GM18505 (cell line): ENCODE data around the gene OTULIN.

ENCODE experiments used
- ATAC-seq: cut with Tn5 transposase; IDR thresholded peaks from one replicate; pipeline ENCODE4 v1.9.1; 2021; ENCODE audit not compliant: unreplicated experiment
- POLR2A ChIP-seq: IDR thresholded peaks from 4 replicates; pipeline ENCODE4 v1.6.1; 2011; ENCODE audit warnings: borderline replicate concordance; ENCODE audit not compliant: insufficient read depth, insufficient read length; ENCODE audit errors: extremely low read depth

Gene OTULIN

GRCh38 chr5:14664270-14665100 is at the start of gene OTULIN:
TSS of gene OTULIN (plus strand) at chr5:14664718. CDS start at chr5:14664826, 108 bp downstream.
- peak; percentile 92 for TF ChIP-seq POLR2A
- ATAC-seq = peak; percentile 72

GRCh38 chr5:14615365-14615764 is 49.2 kb upstream of the OTULIN start:
- TF ChIP-seq POLR2A = no peak
- ATAC-seq = no peak

- ATAC-seq = no peak
- no peak for TF ChIP-seq POLR2A
Observed at GRCh38 chr5:14617441-14617840, 47.1 kb upstream of the OTULIN start.

GRCh38 chr5:14627270-14627669 is 37.2 kb upstream of the OTULIN start:
- no peak for TF ChIP-seq POLR2A
- ATAC-seq = no peak

GRCh38 chr5:14628346-14628745 is 36.2 kb upstream of the OTULIN start:
- ATAC-seq = no peak

GRCh38 chr5:14630671-14631070 is 33.8 kb upstream of the OTULIN start:
- no peak for TF ChIP-seq POLR2A

More at GRCh38 chr5:14628346-14628745, 36.2 kb upstream of the OTULIN start:
- TF ChIP-seq POLR2A = no peak

GRCh38 chr5:14635656-14636055 is 28.9 kb upstream of the OTULIN start:
- ATAC-seq = no peak
- TF ChIP-seq POLR2A = no peak

More at GRCh38 chr5:14630671-14631070, 33.8 kb upstream of the OTULIN start:
- no peak for ATAC-seq

GRCh38 chr5:14640765-14641164 is 23.8 kb upstream of the OTULIN start:
- no peak for ATAC-seq
- no peak for TF ChIP-seq POLR2A

- TF ChIP-seq POLR2A = no peak
- no peak for ATAC-seq
Observed at GRCh38 chr5:14644623-14645237, 19.8 kb upstream of the OTULIN start.

- TF ChIP-seq POLR2A = no peak
- ATAC-seq = no peak
Observed at GRCh38 chr5:14650052-14650451, 14.5 kb upstream of the OTULIN start.

- TF ChIP-seq POLR2A = no peak
- ATAC-seq = no peak
Observed at GRCh38 chr5:14655146-14655741, 9.3 kb upstream of the OTULIN start.

GRCh38 chr5:14656898-14657297 is 7.6 kb upstream of the OTULIN start:
- no peak for TF ChIP-seq POLR2A

GRCh38 chr5:14659821-14660607 is 4.5 kb upstream of the OTULIN start:
- ATAC-seq = no peak
- TF ChIP-seq POLR2A = no peak

More at GRCh38 chr5:14656898-14657297, 7.6 kb upstream of the OTULIN start:
- no peak for ATAC-seq

GRCh38 chr5:14660833-14661232 is 3.7 kb upstream of the OTULIN start:
- ATAC-seq = no peak
- TF ChIP-seq POLR2A = no peak

- ATAC-seq = no peak
- no peak for TF ChIP-seq POLR2A
Observed at GRCh38 chr5:14662721-14663260, 1.7 kb upstream of the OTULIN start.
